ENCODE data around the gene SPDYE17.
"Not testable (repeated sequence)": the region's sequence is repeated elsewhere in the genome, so short reads cannot be mapped to it uniquely, and the experiment has no call there.

The SPDYE17 gene

DNA sequence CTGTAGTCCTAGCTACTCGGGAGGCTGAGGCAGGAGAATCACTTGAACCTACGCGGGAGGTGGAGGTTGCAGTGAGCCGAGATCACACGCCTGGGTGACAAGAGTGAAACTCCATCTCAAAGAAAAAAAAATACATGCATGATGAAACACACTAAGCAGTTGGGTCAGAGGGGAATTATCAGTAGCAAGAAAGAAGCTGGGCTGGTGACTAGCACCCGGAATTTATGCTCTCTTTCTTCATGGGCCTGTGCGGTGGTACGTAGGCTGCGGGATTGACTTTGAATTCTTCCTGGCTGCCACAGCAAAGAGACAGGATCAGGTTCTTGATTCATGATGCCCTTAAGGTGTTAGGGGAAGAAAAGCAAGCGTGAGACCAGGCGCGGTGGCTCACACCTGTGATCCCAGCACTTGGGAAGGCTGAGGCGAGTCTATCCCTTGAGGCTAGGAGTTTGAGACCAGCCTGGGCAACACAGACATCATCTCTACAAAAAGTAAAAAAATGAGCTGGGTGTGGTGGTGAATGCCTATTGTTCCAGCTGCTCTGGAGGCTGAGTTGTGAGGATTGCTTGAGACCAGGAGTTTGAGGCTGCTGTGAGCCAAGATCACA, 54.3 kb downstream of the SPDYE17 start:
- DNase-seq (ENCODE audit: low read depth, low spot score); H3K4me3 ChIP-seq (ENCODE audit: low read length): not testable (repeated sequence)

DNA sequence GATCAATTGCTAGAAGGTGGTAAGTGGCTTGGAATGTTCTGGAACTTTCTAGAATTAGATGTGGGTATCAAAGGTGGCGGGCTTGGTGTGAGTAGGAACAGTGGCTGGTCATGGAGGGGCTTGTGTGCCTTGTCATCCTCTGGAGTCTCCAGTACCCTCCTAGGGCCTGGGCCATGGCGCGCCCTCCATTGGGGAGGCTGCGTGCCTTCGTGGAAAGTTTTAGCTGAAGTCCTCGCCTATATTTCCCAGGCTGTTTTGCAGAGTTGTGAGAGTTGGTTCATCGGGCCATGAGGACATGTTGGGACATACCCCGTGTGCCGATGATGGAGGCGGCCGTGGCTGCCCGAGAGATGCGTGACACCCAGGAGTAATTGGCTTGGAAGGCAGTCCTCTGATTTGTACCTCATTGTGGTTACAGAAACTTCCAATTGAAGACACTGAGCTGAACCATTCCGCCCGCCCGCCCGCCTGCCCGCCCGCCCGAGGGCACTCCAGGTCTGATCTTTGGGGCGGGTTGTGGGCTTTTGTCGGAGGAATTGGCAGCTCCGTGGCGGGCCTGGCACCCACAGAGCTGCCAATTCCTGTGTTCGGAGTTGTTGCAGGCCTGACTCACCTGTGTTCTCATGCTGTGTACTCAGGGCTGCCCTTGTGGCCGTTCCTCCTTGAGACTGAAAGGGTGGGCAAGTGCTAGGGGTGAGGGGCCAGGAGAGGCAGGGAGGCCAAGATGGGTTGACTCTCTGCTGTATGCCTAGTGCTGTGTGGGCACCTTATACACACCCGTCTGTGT, 57.2 kb downstream of the SPDYE17 start:
- H3K4me3 ChIP-seq (ENCODE audit: low read length); DNase-seq (ENCODE audit: low read depth, low spot score): not testable (repeated sequence)

DNA sequence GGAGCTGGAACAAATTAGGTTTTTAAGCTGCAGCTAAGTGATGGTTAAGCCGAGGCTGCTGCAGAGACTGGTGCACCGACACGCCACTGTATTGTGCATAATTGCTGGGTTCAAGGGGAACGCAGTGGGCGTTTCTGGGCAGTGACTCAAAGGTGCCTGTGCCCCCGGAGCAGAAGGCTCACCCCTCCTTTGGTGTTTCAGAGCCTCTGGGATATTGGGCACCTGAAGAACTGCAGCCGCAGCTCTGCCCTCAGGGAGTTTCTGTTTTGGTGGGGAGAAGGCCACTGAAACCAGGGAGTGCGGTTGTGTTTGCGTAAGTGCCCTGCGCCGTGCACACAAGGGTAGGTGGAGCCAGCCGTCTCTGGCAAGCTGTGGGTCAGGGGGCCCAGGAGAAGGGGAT, 57.8 kb downstream of the SPDYE17 start:
- not testable (repeated sequence) for H3K4me3 ChIP-seq (ENCODE audit: low read length)

DNA sequence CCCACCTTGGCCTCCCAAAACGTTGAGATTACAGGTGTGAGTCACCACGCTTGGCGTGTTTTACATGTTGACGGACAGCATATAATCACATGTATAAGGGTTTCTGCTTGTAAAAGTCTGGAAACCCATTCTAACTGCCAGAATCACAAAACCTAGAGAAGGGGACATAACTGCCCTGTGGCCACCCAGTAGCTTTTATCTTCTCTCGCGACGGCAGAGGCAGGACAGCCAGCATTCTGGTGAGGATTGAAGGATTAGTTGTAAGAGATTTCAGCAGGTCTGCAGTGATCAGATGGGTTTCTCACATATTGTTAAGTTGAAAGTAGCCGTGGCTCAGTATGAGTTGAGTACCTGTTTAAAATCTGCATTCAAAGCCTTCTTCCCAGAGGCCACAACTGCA, 59.8 kb downstream of the SPDYE17 start:
- not testable (repeated sequence) for DNase-seq (ENCODE audit: low read depth, low spot score); H3K4me3 ChIP-seq (ENCODE audit: low read length)

More for the DNA sequence above, 57.8 kb downstream of the SPDYE17 start:
- not testable (repeated sequence) for DNase-seq (ENCODE audit: low read depth, low spot score)

Measured in Jurkat, Clone E6-1 (cell line).